ENCODE measurements around the gene LEP.

DNA sequence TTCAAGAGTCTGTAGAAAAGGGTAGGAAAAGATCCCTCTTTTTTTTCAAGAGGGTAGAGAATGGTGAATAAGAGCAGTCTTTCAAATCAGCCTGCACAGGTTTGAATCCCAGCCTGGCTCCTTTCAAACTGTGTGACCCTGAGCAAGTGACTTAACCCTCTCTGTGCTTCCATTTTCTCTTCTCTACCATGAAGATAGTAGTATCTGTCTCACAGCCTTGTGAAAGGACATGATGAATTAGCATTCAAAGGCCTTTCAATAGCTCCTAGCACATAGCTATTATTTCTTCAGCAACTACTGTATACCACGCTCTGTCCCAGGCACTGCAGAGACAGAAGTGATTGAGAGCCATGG is 25.4 kb downstream of the LEP start:
- TF ChIP-seq, protein P1, sequence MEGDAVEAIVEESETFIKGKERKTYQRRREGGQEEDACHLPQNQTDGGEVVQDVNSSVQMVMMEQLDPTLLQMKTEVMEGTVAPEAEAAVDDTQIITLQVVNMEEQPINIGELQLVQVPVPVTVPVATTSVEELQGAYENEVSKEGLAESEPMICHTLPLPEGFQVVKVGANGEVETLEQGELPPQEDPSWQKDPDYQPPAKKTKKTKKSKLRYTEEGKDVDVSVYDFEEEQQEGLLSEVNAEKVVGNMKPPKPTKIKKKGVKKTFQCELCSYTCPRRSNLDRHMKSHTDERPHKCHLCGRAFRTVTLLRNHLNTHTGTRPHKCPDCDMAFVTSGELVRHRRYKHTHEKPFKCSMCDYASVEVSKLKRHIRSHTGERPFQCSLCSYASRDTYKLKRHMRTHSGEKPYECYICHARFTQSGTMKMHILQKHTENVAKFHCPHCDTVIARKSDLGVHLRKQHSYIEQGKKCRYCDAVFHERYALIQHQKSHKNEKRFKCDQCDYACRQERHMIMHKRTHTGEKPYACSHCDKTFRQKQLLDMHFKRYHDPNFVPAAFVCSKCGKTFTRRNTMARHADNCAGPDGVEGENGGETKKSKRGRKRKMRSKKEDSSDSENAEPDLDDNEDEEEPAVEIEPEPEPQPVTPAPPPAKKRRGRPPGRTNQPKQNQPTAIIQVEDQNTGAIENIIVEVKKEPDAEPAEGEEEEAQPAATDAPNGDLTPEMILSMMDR (IDR thresholded peaks at IDR 0.05) = no peak
- no peak for TF ChIP-seq POLR2A (IDR thresholded peaks at IDR 0.05)

Measured in Peyer's patch (tissue), 4 donors.